Stimulated activated effector memory CD8-positive, alpha-beta T cell treated with anti-CD3 and anti-CD28 coated beads, Interleukin-12 subunit alpha, Interleukin-12 subunit beta, amount 100 ng/mL, for 72 hours (primary cell): ENCODE measurements around the gene SMYD3.
"Not testable (repeated sequence)": the region's sequence is repeated elsewhere in the genome, so short reads cannot be mapped to it uniquely, and the experiment has no call there.

Source experiments
- ATAC-seq: fragments of 150-1000 bp; cut with Tn5 transposase; 2 replicates; pipeline ENCODE4 v1.10.0; 2021
- DNase-seq, 2 donors: peaks; one replicate each; pipeline ENCODE4 v3.0.0; 2021 to 2022; ENCODE audit warnings: low spot score in 2 of 2
- H3K27ac Mint-ChIP-seq: one replicate; pipeline ENCODE4 v1.8.0; 2022; ENCODE audit warnings: mild to moderate bottlenecking, mixed read lengths
- H3K36me3 Mint-ChIP-seq: one replicate; pipeline ENCODE4 v1.8.0; 2022; ENCODE audit warnings: mild to moderate bottlenecking, mixed read lengths
- H3K4me1 Mint-ChIP-seq: one replicate; pipeline ENCODE4 v1.8.0; 2022; ENCODE audit warnings: mixed read lengths
- H3K4me3 Mint-ChIP-seq: one replicate; pipeline ENCODE4 v1.8.0; 2022; ENCODE audit warnings: mild to moderate bottlenecking, mixed read lengths
- H3K9me3 Mint-ChIP-seq: one replicate; pipeline ENCODE4 v1.8.0; 2022; ENCODE audit warnings: mixed read lengths

Gene SMYD3

GRCh38 chr1:245760301-245760700, 746.8 kb downstream of the SMYD3 start:
- H3K4me3 Mint-ChIP-seq: no peak overlapping the region
- ATAC-seq (no peak), DNase-seq (no peak)
- peaks cover 6% of the 10 kb centered on the region for H3K36me3 Mint-ChIP-seq
- H3K4me1 Mint-ChIP-seq: peaks cover 8% of the 10 kb centered on the region
- H3K9me3 Mint-ChIP-seq: peaks cover 18% of the 10 kb centered on the region
- H3K27ac Mint-ChIP-seq: no peak overlapping the region

GRCh38 chr1:245754463-245754961, 752.6 kb downstream of the SMYD3 start:
- Mint-ChIP-seq H3K27ac (no peak overlapping the region), H3K36me3 (peaks cover 1% of the 10 kb centered on the region), H3K4me3 (no peak overlapping the region), H3K4me1 (no peaks in the 10 kb centered on the region), H3K9me3 (peaks cover 25% of the 10 kb centered on the region)
- no peak for ATAC-seq
- no peak for DNase-seq

- peaks cover 4% of the 10 kb centered on the region for H3K36me3 Mint-ChIP-seq
- no peak overlapping the region for H3K27ac Mint-ChIP-seq
- no peak overlapping the region for H3K4me3 Mint-ChIP-seq
- H3K4me1 Mint-ChIP-seq: no peaks in the 10 kb centered on the region
- no peak for ATAC-seq
- peaks cover 22% of the 10 kb centered on the region for H3K9me3 Mint-ChIP-seq
- no peak for DNase-seq
Measured at GRCh38 chr1:245753807-245754206, 753.3 kb downstream of the SMYD3 start.

GRCh38 chr1:245752561-245752960, 754.5 kb downstream of the SMYD3 start:
- Mint-ChIP-seq H3K4me3 (no peak overlapping the region), H3K36me3 (peaks cover 4% of the 10 kb centered on the region), H3K27ac (no peak overlapping the region), H3K9me3 (peaks cover 14% of the 10 kb centered on the region), H3K4me1 (no peaks in the 10 kb centered on the region)
- DNase-seq (no peak), ATAC-seq (no peak)

- Mint-ChIP-seq H3K4me3 (no peak overlapping the region), H3K9me3 (peaks cover 14% of the 10 kb centered on the region)
Measured at GRCh38 chr1:245751726-245752470, 755.2 kb downstream of the SMYD3 start.

GRCh38 chr1:245751116-245751515, 756.0 kb downstream of the SMYD3 start:
- H3K9me3 Mint-ChIP-seq: peaks cover 14% of the 10 kb centered on the region
- H3K36me3 Mint-ChIP-seq: peaks cover 4% of the 10 kb centered on the region
- DNase-seq (no peak), ATAC-seq (no peak)
- no peaks in the 10 kb centered on the region for H3K4me1 Mint-ChIP-seq
- H3K27ac Mint-ChIP-seq: no peak overlapping the region
- H3K4me3 Mint-ChIP-seq: no peak overlapping the region

More at GRCh38 chr1:245751726-245752470, 755.2 kb downstream of the SMYD3 start:
- no peak for ATAC-seq
- DNase-seq: no peak
- Mint-ChIP-seq H3K36me3 (peaks cover 4% of the 10 kb centered on the region), H3K4me1 (no peaks in the 10 kb centered on the region), H3K27ac (no peak overlapping the region)

GRCh38 chr1:245750261-245750660, 756.8 kb downstream of the SMYD3 start:
- DNase-seq (no peak), ATAC-seq (no peak)
- Mint-ChIP-seq H3K4me3 (no peak overlapping the region), H3K36me3 (peaks cover 4% of the 10 kb centered on the region), H3K4me1 (no peaks in the 10 kb centered on the region), H3K27ac (no peak overlapping the region), H3K9me3 (peaks cover 6% of the 10 kb centered on the region)

- DNase-seq (no peak), ATAC-seq (no peak)
- H3K36me3 Mint-ChIP-seq: peaks cover 4% of the 10 kb centered on the region
- H3K27ac Mint-ChIP-seq: no peak overlapping the region
- H3K4me3 Mint-ChIP-seq: no peak overlapping the region
- H3K4me1 Mint-ChIP-seq: no peaks in the 10 kb centered on the region
- peaks cover 11% of the 10 kb centered on the region for H3K9me3 Mint-ChIP-seq
Measured at GRCh38 chr1:245749053-245749452, 758.0 kb downstream of the SMYD3 start.

GRCh38 chr1:245748646-245749045, 758.4 kb downstream of the SMYD3 start:
- Mint-ChIP-seq H3K9me3 (peaks cover 11% of the 10 kb centered on the region), H3K4me1 (no peaks in the 10 kb centered on the region), H3K4me3 (no peak overlapping the region), H3K27ac (no peak overlapping the region), H3K36me3 (peaks cover 4% of the 10 kb centered on the region)
- ATAC-seq: no peak
- no peak for DNase-seq

- ATAC-seq (no peak), DNase-seq (no peak)
- no peak overlapping the region for H3K4me3 Mint-ChIP-seq
- H3K36me3 Mint-ChIP-seq: peaks cover 4% of the 10 kb centered on the region
- no peaks in the 10 kb centered on the region for H3K4me1 Mint-ChIP-seq
- H3K27ac Mint-ChIP-seq: no peak overlapping the region
- H3K9me3 Mint-ChIP-seq: peaks cover 11% of the 10 kb centered on the region
Measured at GRCh38 chr1:245748240-245748639, 758.8 kb downstream of the SMYD3 start.

- DNase-seq (no peak), ATAC-seq (no peak)
- Mint-ChIP-seq H3K27ac (no peak overlapping the region), H3K36me3 (no peaks in the 10 kb centered on the region), H3K9me3 (peaks cover 19% of the 10 kb centered on the region), H3K4me1 (no peaks in the 10 kb centered on the region), H3K4me3 (no peak overlapping the region)
Measured at GRCh38 chr1:245742896-245743295, 764.2 kb downstream of the SMYD3 start.

- H3K4me1 Mint-ChIP-seq, H3K36me3 Mint-ChIP-seq, H3K4me3 Mint-ChIP-seq, ATAC-seq, H3K27ac Mint-ChIP-seq, DNase-seq: not testable (repeated sequence)
- H3K9me3 Mint-ChIP-seq: peaks cover 19% of the 10 kb centered on the region
Measured at GRCh38 chr1:245740336-245740735, 766.7 kb downstream of the SMYD3 start.

- H3K4me1 Mint-ChIP-seq: no peaks in the 10 kb centered on the region
- H3K36me3 Mint-ChIP-seq: no peaks in the 10 kb centered on the region
- ATAC-seq: no peak
- no peak for DNase-seq
- H3K4me3 Mint-ChIP-seq: no peak overlapping the region
- H3K27ac Mint-ChIP-seq: no peak overlapping the region
- peaks cover 47% of the 10 kb centered on the region for H3K9me3 Mint-ChIP-seq
Measured at GRCh38 chr1:245730801-245731200, 776.3 kb downstream of the SMYD3 start.

GRCh38 chr1:245728035-245728434, 779.0 kb downstream of the SMYD3 start:
- H3K9me3 Mint-ChIP-seq: peaks cover 45% of the 10 kb centered on the region
- H3K4me1 Mint-ChIP-seq, H3K27ac Mint-ChIP-seq, H3K4me3 Mint-ChIP-seq, H3K36me3 Mint-ChIP-seq, ATAC-seq, DNase-seq: not testable (repeated sequence)

GRCh38 chr1:245721488-245721887, 785.6 kb downstream of the SMYD3 start:
- H3K36me3 Mint-ChIP-seq: no peaks in the 10 kb centered on the region
- no peaks in the 10 kb centered on the region for H3K4me1 Mint-ChIP-seq
- no peak overlapping the region for H3K4me3 Mint-ChIP-seq
- ATAC-seq (no peak), DNase-seq (no peak)
- H3K27ac Mint-ChIP-seq: no peak overlapping the region
- H3K9me3 Mint-ChIP-seq: peaks cover 12% of the 10 kb centered on the region

GRCh38 chr1:245718951-245719350, 788.1 kb downstream of the SMYD3 start:
- Mint-ChIP-seq H3K36me3 (no peaks in the 10 kb centered on the region), H3K4me3 (no peak overlapping the region)
- ATAC-seq: no peak

More at GRCh38 chr1:245718951-245719350, 788.1 kb downstream of the SMYD3 start:
- Mint-ChIP-seq H3K27ac (no peak overlapping the region), H3K4me1 (no peaks in the 10 kb centered on the region), H3K9me3 (peaks cover 2% of the 10 kb centered on the region)
- no peak for DNase-seq
